Neural cell (in vitro differentiated cells): Measurements from ENCODE around the gene TENT4B. TPM values are rescaled to one million over a fixed set of nuclear protein-coding genes. Genes with fewer than 3 reads are reported as not detected.

Experiments
- H2AFZ ChIP-seq: fragments of 200-600, 300-800 bp; sonication (generic), shearing (Covaris generic); 2 replicates; pipeline ENCODE4 v1.6.0; 2014; ENCODE audit warnings: low read depth, mild to moderate bottlenecking, antibody characterized with exemption, low read length, moderate library complexity
- H3F3A ChIP-seq: fragments of 200-600 bp; shearing (Covaris generic); 2 replicates; pipeline ENCODE4 v1.6.1; 2016; ENCODE audit warnings: mild to moderate bottlenecking, moderate library complexity, mixed read lengths, antibody characterized with exemption, low read length; ENCODE audit not compliant: insufficient read depth, poor library complexity, severe bottlenecking
- H3K27ac ChIP-seq: fragments of 200-600, 300-800 bp; sonication (generic), shearing (Covaris generic); 2 replicates; pipeline ENCODE4 v1.5.1; 2014; ENCODE audit warnings: mild to moderate bottlenecking, low read length, moderate library complexity
- H3K27me3 ChIP-seq: fragments of 300-800, 200-600 bp; sonication (generic), shearing (Covaris generic); 2 replicates; pipeline ENCODE4 v1.6.0; 2014; ENCODE audit warnings: mild to moderate bottlenecking, low read depth, low read length, moderate library complexity; ENCODE audit not compliant: insufficient read depth
- H3K36me3 ChIP-seq: fragments of 300-800, 200-600 bp; sonication (generic), shearing (Covaris generic); 2 replicates; pipeline ENCODE4 v1.5.1; 2014; ENCODE audit warnings: mild to moderate bottlenecking, antibody characterized with exemption, low read length, moderate library complexity; ENCODE audit not compliant: insufficient read depth
- H3K4me2 ChIP-seq: fragments of 300-800, 200-600 bp; sonication (generic), shearing (Covaris generic); 2 replicates; pipeline ENCODE4 v1.6.0; 2014; ENCODE audit warnings: mild to moderate bottlenecking, low read length
- H3K4me3 ChIP-seq: fragments of 300-800, 200-600 bp; sonication (generic), shearing (Covaris generic); 2 replicates; pipeline ENCODE4 v1.5.1; 2014; ENCODE audit warnings: mild to moderate bottlenecking, low read length, moderate library complexity
- H3K79me2 ChIP-seq: fragments of 200-600 bp; shearing (Covaris generic); replicated peaks from 2 replicates; pipeline ENCODE4 v1.6.0; 2014; ENCODE audit warnings: mild to moderate bottlenecking, low read length, moderate library complexity; ENCODE audit not compliant: insufficient read depth
- H3K9ac ChIP-seq: fragments of 300-800, 200-600 bp; sonication (generic), shearing (Covaris generic); 2 replicates; pipeline ENCODE4 v1.6.1; 2016; ENCODE audit warnings: mild to moderate bottlenecking, low read length, mixed read lengths
- H3K9me2 ChIP-seq: fragments of 200-600 bp; shearing (Covaris generic); 2 replicates; pipeline ENCODE4 v1.6.1; 2016; ENCODE audit warnings: mild to moderate bottlenecking, low read length, mixed read lengths; ENCODE audit not compliant: insufficient read depth
- H3K9me3 ChIP-seq: fragments of 200-600, 300-800 bp; sonication (generic), shearing (Covaris generic); 2 replicates; pipeline ENCODE4 v1.6.1; 2016; ENCODE audit warnings: mild to moderate bottlenecking, mixed run types, low read length, moderate library complexity, mixed read lengths
- H4K20me1 ChIP-seq: fragments of 200-600 bp; shearing (Covaris generic); 2 replicates; pipeline ENCODE4 v1.6.1; 2016; ENCODE audit warnings: mild to moderate bottlenecking, mixed run types; ENCODE audit not compliant: insufficient read depth
- EP300 ChIP-seq: fragments of 450-650 bp; conservative IDR thresholded peaks from 2 replicates; pipeline ENCODE4 v1.6.1; 2014; ENCODE audit warnings: antibody characterized with exemption, mild to moderate bottlenecking, moderate library complexity; ENCODE audit not compliant: poor library complexity, severe bottlenecking
- EZH2 ChIP-seq: fragments of 200-600, 300-800 bp; shearing (Covaris generic), sonication (generic); IDR thresholded peaks from 2 replicates; pipeline ENCODE4 v1.6.1; 2014; ENCODE audit warnings: antibody characterized with exemption, low read length, borderline replicate concordance, mild to moderate bottlenecking; ENCODE audit not compliant: insufficient read depth, poor library complexity, severe bottlenecking
- MXI1 ChIP-seq: fragments of 450-650 bp; conservative IDR thresholded peaks from 2 replicates; pipeline ENCODE4 v1.6.1; 2014; ENCODE audit warnings: antibody characterized with exemption, mild to moderate bottlenecking; ENCODE audit not compliant: poor library complexity, severe bottlenecking
- POLR2AphosphoS5 ChIP-seq: IDR thresholded peaks from 2 replicates; pipeline ENCODE4 v1.6.1; 2012
- RAD21 ChIP-seq: fragments of 450-650 bp; conservative IDR thresholded peaks from 2 replicates; pipeline ENCODE4 v1.6.1; 2014; ENCODE audit warnings: antibody characterized with exemption, mild to moderate bottlenecking, moderate library complexity
- REST ChIP-seq: IDR thresholded peaks from 2 replicates; pipeline ENCODE4 v1.6.1; 2012; ENCODE audit warnings: borderline replicate concordance
- SMC3 ChIP-seq: fragments of 450-650 bp; conservative IDR thresholded peaks from 2 replicates; pipeline ENCODE4 v1.6.1; 2014; ENCODE audit warnings: antibody characterized with exemption, mild to moderate bottlenecking, moderate library complexity; ENCODE audit not compliant: poor library complexity
- TAF1 ChIP-seq: IDR thresholded peaks from 2 replicates; pipeline ENCODE4 v1.6.1; 2012; ENCODE audit warnings: low read depth
- polyA plus RNA-seq: library from polyadenylated mRNA; depleted of rRNA; stranded (reverse); fragments of >200 nt; gene quantifications from 2 replicates; pipeline ENCODE4 v1.2.3, GENCODE V29; 2014
- TF ChIP-seq, protein P1 (sequence below): fragments of 450-650 bp; IDR thresholded peaks from 2 replicates; pipeline ENCODE4 v1.5.1; 2014; ENCODE audit warnings: antibody characterized with exemption, mild to moderate bottlenecking, moderate library complexity; ENCODE audit not compliant: poor library complexity, severe bottlenecking

TENT4B gene
- polyA plus RNA-seq, 1 donor from 2014 or later = 16.9 TPM

DNA sequence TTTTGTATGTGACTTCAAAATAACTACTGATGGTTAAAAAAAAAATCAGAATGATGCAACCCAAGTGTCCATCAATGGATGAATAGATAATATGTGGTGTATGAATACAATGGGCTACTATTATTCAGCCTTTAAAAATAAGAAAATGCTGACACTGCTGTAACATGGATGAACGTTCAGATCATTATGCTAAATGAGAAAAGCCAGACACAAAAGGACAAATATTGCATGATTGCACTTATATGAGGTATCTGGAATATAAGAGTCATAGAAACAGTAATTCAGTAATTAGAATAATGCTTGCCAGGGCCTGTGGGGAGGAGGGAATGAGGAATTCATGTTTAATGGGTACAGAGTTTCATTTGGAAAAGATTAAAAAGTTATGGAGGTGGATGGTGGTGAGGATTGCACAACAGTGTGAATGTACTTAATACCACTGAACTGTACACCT lies 25.4 kb downstream of the TENT4B start:
- no peaks in the 10 kb centered on the region for H3K79me2 ChIP-seq
- no peaks in the 10 kb centered on the region for H3K27me3 ChIP-seq
- H3K36me3 ChIP-seq = no peaks in the 10 kb centered on the region
- no peaks in the 10 kb centered on the region for H3K9me2 ChIP-seq
- H3F3A ChIP-seq = no peaks in the 10 kb centered on the region
- no peaks in the 10 kb centered on the region for H4K20me1 ChIP-seq
- H3K4me3 ChIP-seq = no peak overlapping the region
- H3K9me3 ChIP-seq = no peaks in the 10 kb centered on the region
- no peak overlapping the region for H3K27ac ChIP-seq
- no peak overlapping the region for H3K4me2 ChIP-seq
- H2AFZ ChIP-seq = no peak overlapping the region
- no peak overlapping the region for H3K9ac ChIP-seq
- TF ChIP-seq TAF1 (no peak), EZH2 (no peak), MXI1 (no peak), RAD21 (no peak), SMC3 (no peak), REST (no peak), EP300 (no peak), POLR2AphosphoS5 (no peak)
- TF ChIP-seq, protein P1, sequence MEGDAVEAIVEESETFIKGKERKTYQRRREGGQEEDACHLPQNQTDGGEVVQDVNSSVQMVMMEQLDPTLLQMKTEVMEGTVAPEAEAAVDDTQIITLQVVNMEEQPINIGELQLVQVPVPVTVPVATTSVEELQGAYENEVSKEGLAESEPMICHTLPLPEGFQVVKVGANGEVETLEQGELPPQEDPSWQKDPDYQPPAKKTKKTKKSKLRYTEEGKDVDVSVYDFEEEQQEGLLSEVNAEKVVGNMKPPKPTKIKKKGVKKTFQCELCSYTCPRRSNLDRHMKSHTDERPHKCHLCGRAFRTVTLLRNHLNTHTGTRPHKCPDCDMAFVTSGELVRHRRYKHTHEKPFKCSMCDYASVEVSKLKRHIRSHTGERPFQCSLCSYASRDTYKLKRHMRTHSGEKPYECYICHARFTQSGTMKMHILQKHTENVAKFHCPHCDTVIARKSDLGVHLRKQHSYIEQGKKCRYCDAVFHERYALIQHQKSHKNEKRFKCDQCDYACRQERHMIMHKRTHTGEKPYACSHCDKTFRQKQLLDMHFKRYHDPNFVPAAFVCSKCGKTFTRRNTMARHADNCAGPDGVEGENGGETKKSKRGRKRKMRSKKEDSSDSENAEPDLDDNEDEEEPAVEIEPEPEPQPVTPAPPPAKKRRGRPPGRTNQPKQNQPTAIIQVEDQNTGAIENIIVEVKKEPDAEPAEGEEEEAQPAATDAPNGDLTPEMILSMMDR = no peak

GRCh38 chr16:50182441-50182840 lies 29.3 kb downstream of the TENT4B start:
- Histone ChIP-seq H4K20me1 (no peaks in the 10 kb centered on the region), H3K9me3 (no peaks in the 10 kb centered on the region), H3F3A (no peaks in the 10 kb centered on the region), H3K36me3 (no peaks in the 10 kb centered on the region), H3K27me3 (no peaks in the 10 kb centered on the region), H3K27ac (no peak overlapping the region), H3K9ac (no peak overlapping the region), H3K79me2 (peaks cover 3% of the 10 kb centered on the region), H3K9me2 (no peaks in the 10 kb centered on the region), H2AFZ (no peak overlapping the region), H3K4me2 (no peak overlapping the region), H3K4me3 (no peak overlapping the region)
- TF ChIP-seq RAD21 (no peak), SMC3 (no peak), EP300 (no peak), MXI1 (no peak), POLR2AphosphoS5 (no peak)
- TF ChIP-seq, protein P1 = no peak
